OCI-LY7 (cell line): Measurements from ENCODE around the gene IL1RAPL1. TPM values are rescaled to one million over a fixed set of nuclear protein-coding genes. Genes with fewer than 3 reads are reported as not detected.

ENCODE experiments used
- BruUV-seq: library from RNA; stranded (reverse); fragments of 400-500 nt; replicated peaks from 2 replicates; lab custom pipeline; 2021; lab: Mats Ljungman, UMichigan
- CTCF ChIA-PET: fragments of 300-600 bp; sonication (Branson Sonifier 250); formaldehyde crosslinking; loops from one replicate; lab custom pipeline; 2022; ENCODE audit warnings: antibody characterized with exemption; ENCODE audit not compliant: unreplicated experiment; lab: Charles Lee
- POLR2A ChIA-PET: fragments of 300-600 bp; sonication (Branson Sonifier 250); formaldehyde crosslinking; loops from one replicate; lab custom pipeline; 2022; ENCODE audit warnings: antibody characterized with exemption; lab: Charles Lee
- DNase-seq: peaks from one replicate; pipeline ENCODE4 v3.0.0-alpha.2; 2015; ENCODE audit warnings: low spot score
- H2AFZ ChIP-seq: fragments of 200-600 bp; sonication (generic), shearing (Covaris generic); 2 replicates; pipeline ENCODE4 v1.6.1; 2014; ENCODE audit warnings: mild to moderate bottlenecking, antibody characterized with exemption, low read length, moderate library complexity
- H3K27ac ChIP-seq: fragments of 200-600 bp; sonication (generic); 2 replicates; pipeline ENCODE4 v1.5.1; 2014; ENCODE audit warnings: mixed run types, low read depth, mild to moderate bottlenecking, moderate library complexity, low read length, inconsistent platforms; ENCODE audit not compliant: poor library complexity, severe bottlenecking
- H3K36me3 ChIP-seq: fragments of 200-600 bp; sonication (generic); 2 replicates; pipeline ENCODE4 v1.6.1; 2014; ENCODE audit warnings: mild to moderate bottlenecking, antibody characterized with exemption, low read length, moderate library complexity, mixed read lengths; ENCODE audit not compliant: insufficient read depth
- H3K4me1 ChIP-seq: fragments of 200-600 bp; sonication (generic); 2 replicates; pipeline ENCODE4 v1.5.1; 2014; ENCODE audit warnings: mild to moderate bottlenecking, low read length; ENCODE audit not compliant: insufficient read depth, poor library complexity, severe bottlenecking
- H3K4me2 ChIP-seq: fragments of 200-600 bp; sonication (generic); 2 replicates; pipeline ENCODE4 v1.6.1; 2014; ENCODE audit warnings: mild to moderate bottlenecking, low read length
- H3K4me3 ChIP-seq: fragments of 200-600 bp; sonication (generic); 2 replicates; pipeline ENCODE4 v1.5.1; 2014; ENCODE audit warnings: mild to moderate bottlenecking, low read depth, low read length; ENCODE audit not compliant: poor library complexity, severe bottlenecking
- H3K79me2 ChIP-seq: fragments of 200-600 bp; sonication (generic); 2 replicates; pipeline ENCODE4 v1.6.1; 2016; ENCODE audit warnings: low read depth, mild to moderate bottlenecking, low read length, moderate library complexity, mixed read lengths; ENCODE audit not compliant: insufficient read depth
- H3K9me2 ChIP-seq: fragments of 200-600 bp; sonication (generic); 2 replicates; pipeline ENCODE4 v1.6.1; 2016; ENCODE audit warnings: mild to moderate bottlenecking, low read length, mixed read lengths; ENCODE audit not compliant: insufficient read depth
- H3K9me3 ChIP-seq: fragments of 200-600 bp; sonication (generic); 2 replicates; pipeline ENCODE4 v1.6.1; 2014; ENCODE audit warnings: mild to moderate bottlenecking, mixed run types, low read length, mixed read lengths
- H4K20me1 ChIP-seq: fragments of 200-600 bp; sonication (generic); 2 replicates; pipeline ENCODE4 v1.6.1; 2014; ENCODE audit warnings: mild to moderate bottlenecking, antibody characterized with exemption, low read length, moderate library complexity, mixed read lengths; ENCODE audit not compliant: insufficient read depth
- EZH2phosphoT487 ChIP-seq: fragments of 200-600 bp; sonication (generic); IDR thresholded peaks from 2 replicates; pipeline ENCODE4 v1.6.1; 2018; ENCODE audit warnings: low read depth, borderline replicate concordance, mild to moderate bottlenecking, mixed run types, antibody characterized with exemption, low read length, moderate library complexity, mixed read lengths
- intact Hi-C: fragments of 100-400 bp; cut with micrococcal nuclease; formaldehyde crosslinking; loops from one replicate; pipeline ENCODE4 v1.10.0; 2022; ENCODE audit not compliant: unreplicated experiment
- total RNA-seq, 2 experiments: library from RNA; depleted of rRNA in 1 of 2; stranded (reverse); fragments of >200 nt in 1 of 2; shearing (Covaris generic) in 1 of 2; gene quantifications; 2 replicates each; pipeline ENCODE4 v1.2.3, GENCODE V29; 2014 to 2022
- TF ChIP-seq, protein P1 (sequence below): fragments of 200-600 bp; sonication (generic); conservative IDR thresholded peaks from 2 replicates; pipeline ENCODE4 v1.5.1; 2014; ENCODE audit warnings: mild to moderate bottlenecking, antibody characterized with exemption, low read length, moderate library complexity, mixed read lengths

The IL1RAPL1 gene
- total RNA-seq, 2 experiments from 2014 or later: not detected

DNA sequence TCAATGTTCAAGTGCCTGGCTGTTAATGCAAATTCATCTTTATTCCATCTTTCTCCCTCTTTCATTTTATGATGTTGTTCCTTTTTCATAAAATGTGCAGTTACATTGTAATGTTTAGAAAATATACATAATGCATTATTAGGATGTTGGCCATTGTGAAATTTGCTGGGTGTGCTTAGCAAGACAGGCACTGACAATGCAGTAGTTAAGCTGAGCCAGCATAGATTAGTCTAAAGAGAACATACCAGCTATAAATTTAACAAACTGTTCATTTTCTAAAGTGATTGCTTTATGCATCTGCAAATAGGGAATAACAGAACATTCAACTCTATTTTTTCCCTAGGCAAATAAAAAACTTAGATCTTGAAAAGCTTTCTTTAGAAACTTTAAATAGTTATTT, 436.0 kb downstream of the IL1RAPL1 start:
- H3K9me3 ChIP-seq: no peaks in the 10 kb centered on the region
- H2AFZ ChIP-seq: no peak overlapping the region
- no peak overlapping the region for H3K4me3 ChIP-seq
- ChIA-PET CTCF (no interaction called here), POLR2A (no interaction called here)
- no peak overlapping the region for H3K27ac ChIP-seq
- TF ChIP-seq, protein P1, sequence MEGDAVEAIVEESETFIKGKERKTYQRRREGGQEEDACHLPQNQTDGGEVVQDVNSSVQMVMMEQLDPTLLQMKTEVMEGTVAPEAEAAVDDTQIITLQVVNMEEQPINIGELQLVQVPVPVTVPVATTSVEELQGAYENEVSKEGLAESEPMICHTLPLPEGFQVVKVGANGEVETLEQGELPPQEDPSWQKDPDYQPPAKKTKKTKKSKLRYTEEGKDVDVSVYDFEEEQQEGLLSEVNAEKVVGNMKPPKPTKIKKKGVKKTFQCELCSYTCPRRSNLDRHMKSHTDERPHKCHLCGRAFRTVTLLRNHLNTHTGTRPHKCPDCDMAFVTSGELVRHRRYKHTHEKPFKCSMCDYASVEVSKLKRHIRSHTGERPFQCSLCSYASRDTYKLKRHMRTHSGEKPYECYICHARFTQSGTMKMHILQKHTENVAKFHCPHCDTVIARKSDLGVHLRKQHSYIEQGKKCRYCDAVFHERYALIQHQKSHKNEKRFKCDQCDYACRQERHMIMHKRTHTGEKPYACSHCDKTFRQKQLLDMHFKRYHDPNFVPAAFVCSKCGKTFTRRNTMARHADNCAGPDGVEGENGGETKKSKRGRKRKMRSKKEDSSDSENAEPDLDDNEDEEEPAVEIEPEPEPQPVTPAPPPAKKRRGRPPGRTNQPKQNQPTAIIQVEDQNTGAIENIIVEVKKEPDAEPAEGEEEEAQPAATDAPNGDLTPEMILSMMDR: no peak
- no peak for TF ChIP-seq EZH2phosphoT487
- H3K4me1 ChIP-seq: no peaks in the 10 kb centered on the region
- no peak for DNase-seq
- no peaks in the 10 kb centered on the region for H4K20me1 ChIP-seq
- intact Hi-C loops: no loop called here
- H3K79me2 ChIP-seq: no peaks in the 10 kb centered on the region
- H3K36me3 ChIP-seq: no peaks in the 10 kb centered on the region
- BruUV-seq: no TSS peak
- no peaks in the 10 kb centered on the region for H3K9me2 ChIP-seq
- H3K4me2 ChIP-seq: no peak overlapping the region

GRCh38 chrX:29024871-29025270, 437.6 kb downstream of the IL1RAPL1 start:
- POLR2A ChIA-PET: no interaction called here
- no peaks in the 10 kb centered on the region for H3K4me1 ChIP-seq
- TF ChIP-seq, protein P1: no peak
- TF ChIP-seq EZH2phosphoT487: no peak

GRCh38 chrX:29039501-29039900, 452.3 kb downstream of the IL1RAPL1 start:
- Histone ChIP-seq H3K79me2 (no peaks in the 10 kb centered on the region), H4K20me1 (no peaks in the 10 kb centered on the region), H2AFZ (no peak overlapping the region), H3K4me1 (no peaks in the 10 kb centered on the region), H3K9me2 (no peaks in the 10 kb centered on the region), H3K36me3 (no peaks in the 10 kb centered on the region), H3K27ac (no peak overlapping the region), H3K4me2 (no peak overlapping the region), H3K4me3 (no peak overlapping the region), H3K9me3 (no peaks in the 10 kb centered on the region)
- no peak for DNase-seq
- TF ChIP-seq, protein P1: no peak
- BruUV-seq: no TSS peak
- intact Hi-C loops: no loop called here
- CTCF ChIA-PET: no interaction called here
- POLR2A ChIA-PET: no interaction called here

More at GRCh38 chrX:29024871-29025270, 437.6 kb downstream of the IL1RAPL1 start:
- Histone ChIP-seq H3K9me3 (no peaks in the 10 kb centered on the region), H2AFZ (no peak overlapping the region), H3K4me3 (no peak overlapping the region), H3K36me3 (no peaks in the 10 kb centered on the region), H3K4me2 (no peak overlapping the region), H3K27ac (no peak overlapping the region), H3K9me2 (no peaks in the 10 kb centered on the region), H4K20me1 (no peaks in the 10 kb centered on the region), H3K79me2 (no peaks in the 10 kb centered on the region)
- CTCF ChIA-PET: no interaction called here
- intact Hi-C loops: no loop called here
- no peak for DNase-seq
- BruUV-seq: no TSS peak
